ENCODE results near the gene NEGR1. TPM values are rescaled to one million over a fixed set of nuclear protein-coding genes. Genes with fewer than 3 reads are reported as not detected.

NEGR1 gene
- total RNA-seq, 1 experiment from 2014 or later = 19.2 TPM

- TF ChIP-seq CTCF (IDR thresholded peaks at IDR 0.05; ENCODE audit: unreplicated experiment) = no peak
- Mint-ChIP-seq H3K4me3 (ENCODE audit: low read depth, unreplicated experiment) (no peak overlapping the region), H3K27me3 (ENCODE audit: unreplicated experiment) (no peaks in the 10 kb centered on the region), H3K27ac (ENCODE audit: unreplicated experiment) (no peak overlapping the region), H3K9me3 (ENCODE audit: low read depth, unreplicated experiment) (no peaks in the 10 kb centered on the region), H3K36me3 (ENCODE audit: insufficient read depth, unreplicated experiment) (no peaks in the 10 kb centered on the region), H3K4me1 (ENCODE audit: low read depth, unreplicated experiment) (no peaks in the 10 kb centered on the region)
- no peak for DNase-seq
- BruUV-seq (replicated peaks) = no TSS peak
- intact Hi-C loops (cut with micrococcal nuclease; ENCODE audit: unreplicated experiment) = no loop called here
- CTCF ChIA-PET = interaction anchor here (0.8 kb wide), 1 partner anchor 8 kb away, joined by 3 read pairs; no protein-coding TSS in a partner anchor
Measured at GRCh38 chr1:71944006-71944405, 338.3 kb downstream of the NEGR1 start.

- BruUV-seq (replicated peaks) = no TSS peak
- Mint-ChIP-seq H3K4me3 (ENCODE audit: low read depth, unreplicated experiment) (no peak overlapping the region), H3K27me3 (ENCODE audit: unreplicated experiment) (no peaks in the 10 kb centered on the region), H3K4me1 (ENCODE audit: low read depth, unreplicated experiment) (no peaks in the 10 kb centered on the region), H3K27ac (ENCODE audit: unreplicated experiment) (no peak overlapping the region), H3K36me3 (ENCODE audit: insufficient read depth, unreplicated experiment) (no peaks in the 10 kb centered on the region), H3K9me3 (ENCODE audit: low read depth, unreplicated experiment) (no peaks in the 10 kb centered on the region)
- CTCF ChIA-PET = no interaction called here
- intact Hi-C loops (cut with micrococcal nuclease; ENCODE audit: unreplicated experiment) = no loop called here
- DNase-seq = no peak
- no peak for TF ChIP-seq CTCF (IDR thresholded peaks at IDR 0.05; ENCODE audit: unreplicated experiment)
Measured at GRCh38 chr1:71940261-71940660, 342.1 kb downstream of the NEGR1 start.

GRCh38 chr1:71930511-71930910 lies 351.8 kb downstream of the NEGR1 start:
- Mint-ChIP-seq H3K9me3 (ENCODE audit: low read depth, unreplicated experiment) (no peaks in the 10 kb centered on the region), H3K27me3 (ENCODE audit: unreplicated experiment) (no peaks in the 10 kb centered on the region), H3K4me1 (ENCODE audit: low read depth, unreplicated experiment) (peaks cover 10% of the 10 kb centered on the region), H3K4me3 (ENCODE audit: low read depth, unreplicated experiment) (no peak overlapping the region), H3K27ac (ENCODE audit: unreplicated experiment) (no peak overlapping the region), H3K36me3 (ENCODE audit: insufficient read depth, unreplicated experiment) (no peaks in the 10 kb centered on the region)
- intact Hi-C loops (cut with micrococcal nuclease; ENCODE audit: unreplicated experiment) = no loop called here
- TF ChIP-seq CTCF (IDR thresholded peaks at IDR 0.05; ENCODE audit: unreplicated experiment) = no peak
- no TSS peak for BruUV-seq (replicated peaks)
- CTCF ChIA-PET = no interaction called here
- DNase-seq = no peak

- TF ChIP-seq CTCF (IDR thresholded peaks at IDR 0.05; ENCODE audit: unreplicated experiment) = no peak
- no TSS peak for BruUV-seq (replicated peaks)
- no peaks in the 10 kb centered on the region for H3K27me3 Mint-ChIP-seq (ENCODE audit: unreplicated experiment)
- peaks cover 8% of the 10 kb centered on the region for H3K4me1 Mint-ChIP-seq (ENCODE audit: low read depth, unreplicated experiment)
- H3K36me3 Mint-ChIP-seq (ENCODE audit: insufficient read depth, unreplicated experiment) = no peaks in the 10 kb centered on the region
- no peak overlapping the region for H3K27ac Mint-ChIP-seq (ENCODE audit: unreplicated experiment)
- intact Hi-C loops (cut with micrococcal nuclease; ENCODE audit: unreplicated experiment) = no loop called here
- CTCF ChIA-PET = no interaction called here
- H3K4me3 Mint-ChIP-seq (ENCODE audit: low read depth, unreplicated experiment) = no peak overlapping the region
- H3K9me3 Mint-ChIP-seq (ENCODE audit: low read depth, unreplicated experiment) = no peaks in the 10 kb centered on the region
- DNase-seq = no peak
Measured at GRCh38 chr1:71921935-71922559, 360.3 kb downstream of the NEGR1 start.

Measured in Calu3 (cell line).